Cardiac muscle cell (in vitro differentiated cells and primary cell): ENCODE results near the gene OSCP1. TPM values are rescaled to one million over a fixed set of nuclear protein-coding genes. Genes with fewer than 3 reads are reported as not detected.

Experiments
- DNase-seq, 2 donors: peaks; one replicate each; pipeline versions ENCODE4 v3.0.0 to v3.0.0-alpha.2; 2010 to 2017; ENCODE audit warnings: low read depth in 1 of 2, low spot score in 1 of 2
- H3K27ac ChIP-seq: fragments of 200-600 bp; sonication (generic); 2 replicates; pipeline ENCODE4 v1.5.1; 2016
- H3K27me3 ChIP-seq: fragments of 200-600 bp; sonication (generic); 2 replicates; pipeline ENCODE4 v1.6.0; 2016; ENCODE audit warnings: control low read depth
- H3K36me3 ChIP-seq: fragments of 200-600 bp; sonication (generic); 2 replicates; pipeline ENCODE4 v1.5.1; 2016; ENCODE audit warnings: control low read depth
- H3K4me1 ChIP-seq: fragments of 200-600 bp; sonication (generic); 2 replicates; pipeline ENCODE4 v1.8.1; 2017; ENCODE audit warnings: low read depth, mild to moderate bottlenecking, mixed run types
- H3K4me3 ChIP-seq: fragments of 200-600 bp; sonication (generic); 2 replicates; pipeline ENCODE4 v1.5.1; 2016; ENCODE audit warnings: mild to moderate bottlenecking
- H3K9me3 ChIP-seq: fragments of 200-600 bp; sonication (generic); 2 replicates; pipeline ENCODE4 v1.5.1; 2017; ENCODE audit warnings: low read depth, mild to moderate bottlenecking, control low read depth
- polyA plus RNA-seq: library from polyadenylated mRNA; unstranded; fragments of >200 nt; fragmentation: Nextera tagmentation; extraction: Ambion mirVana; gene quantifications from 2 replicates; pipeline ENCODE4 v1.2.1, GENCODE V29; 2016
- total RNA-seq: library from RNA; depleted of rRNA; stranded (reverse); fragments of >200 nt; gene quantifications from 2 replicates; pipeline ENCODE4 v1.2.3, GENCODE V29; 2016
- TF ChIP-seq, protein P1 (sequence below): IDR thresholded peaks from 2 replicates; pipeline ENCODE4 v1.5.1; 2012; ENCODE audit warnings: low read depth, mild to moderate bottlenecking, low read length

Gene OSCP1
- total and polyA plus RNA-seq, 2 experiments from 2014 or later: 18.5 to 19.5 TPM

DNA sequence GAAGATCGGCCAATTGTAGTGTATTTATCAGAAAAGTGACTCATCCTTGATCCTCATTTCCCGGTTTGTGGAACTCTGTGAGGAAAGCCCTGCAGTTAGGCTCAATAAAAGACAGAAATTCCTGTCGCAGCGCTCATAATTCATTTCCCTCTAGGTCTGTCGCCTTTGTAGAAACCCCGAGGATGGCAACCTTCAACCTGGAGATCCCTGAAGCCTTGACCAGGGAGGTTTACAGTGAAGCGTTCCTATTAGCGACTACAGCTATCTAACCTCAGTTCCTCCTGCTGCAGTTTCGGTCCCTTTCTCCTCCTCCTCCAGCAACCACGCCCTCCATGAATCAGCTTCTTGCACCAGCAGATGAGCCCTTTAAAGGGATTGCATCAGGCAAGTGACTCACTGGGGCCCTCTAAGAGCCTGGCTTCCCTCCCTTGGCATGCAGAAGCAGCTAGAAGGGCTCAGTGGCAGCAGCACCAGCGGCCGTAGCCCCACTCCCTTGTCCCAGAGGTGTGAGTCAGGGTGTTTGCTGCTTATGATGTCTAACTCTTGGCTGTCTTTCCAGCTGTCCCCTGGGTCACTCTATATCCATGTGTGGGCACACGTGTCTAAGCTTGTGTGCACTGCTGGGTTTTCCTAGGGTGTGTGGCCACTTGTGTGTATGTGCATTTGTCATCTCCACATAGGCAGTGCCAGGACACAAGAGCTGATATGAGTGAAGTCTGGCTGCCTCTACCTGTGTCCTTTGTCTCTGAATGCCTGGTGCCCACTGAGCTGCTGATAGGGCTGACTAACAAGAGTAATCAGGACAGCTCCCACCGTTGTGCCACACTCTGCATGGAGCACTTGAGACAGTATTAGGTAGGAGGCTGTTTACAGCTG is 63.7 kb downstream of the OSCP1 start:
- TF ChIP-seq, protein P1, sequence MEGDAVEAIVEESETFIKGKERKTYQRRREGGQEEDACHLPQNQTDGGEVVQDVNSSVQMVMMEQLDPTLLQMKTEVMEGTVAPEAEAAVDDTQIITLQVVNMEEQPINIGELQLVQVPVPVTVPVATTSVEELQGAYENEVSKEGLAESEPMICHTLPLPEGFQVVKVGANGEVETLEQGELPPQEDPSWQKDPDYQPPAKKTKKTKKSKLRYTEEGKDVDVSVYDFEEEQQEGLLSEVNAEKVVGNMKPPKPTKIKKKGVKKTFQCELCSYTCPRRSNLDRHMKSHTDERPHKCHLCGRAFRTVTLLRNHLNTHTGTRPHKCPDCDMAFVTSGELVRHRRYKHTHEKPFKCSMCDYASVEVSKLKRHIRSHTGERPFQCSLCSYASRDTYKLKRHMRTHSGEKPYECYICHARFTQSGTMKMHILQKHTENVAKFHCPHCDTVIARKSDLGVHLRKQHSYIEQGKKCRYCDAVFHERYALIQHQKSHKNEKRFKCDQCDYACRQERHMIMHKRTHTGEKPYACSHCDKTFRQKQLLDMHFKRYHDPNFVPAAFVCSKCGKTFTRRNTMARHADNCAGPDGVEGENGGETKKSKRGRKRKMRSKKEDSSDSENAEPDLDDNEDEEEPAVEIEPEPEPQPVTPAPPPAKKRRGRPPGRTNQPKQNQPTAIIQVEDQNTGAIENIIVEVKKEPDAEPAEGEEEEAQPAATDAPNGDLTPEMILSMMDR: no peak
- peak overlapping the region; percentile 26 for H3K4me3 ChIP-seq
- H3K4me1 ChIP-seq: peaks cover 17% of the 10 kb centered on the region
- peak overlapping the region; percentile 61 for H3K27ac ChIP-seq
- no peaks in the 10 kb centered on the region for H3K9me3 ChIP-seq
- peak; percentile 68 to 100 for DNase-seq
- peaks cover 2% of the 10 kb centered on the region for H3K36me3 ChIP-seq
- no peaks in the 10 kb centered on the region for H3K27me3 ChIP-seq

GRCh38 chr1:36385410-36386264 is 64.6 kb downstream of the OSCP1 start, which contains the start of gene STK40:
Gene STK40, minus strand, starts transcription at chr1:36385924. Its CDS starts 24,592 bp downstream, at chr1:36361332.
- peak; percentile 99 to 100 for DNase-seq
- Histone ChIP-seq H3K36me3 (no peaks in the 10 kb centered on the region), H3K9me3 (no peaks in the 10 kb centered on the region), H3K27ac (peak within 1 kb of the TSS; percentile 90), H3K4me1 (peaks cover 20% of the 10 kb centered on the region), H3K27me3 (no peaks in the 10 kb centered on the region), H3K4me3 (peak within 1 kb of the TSS; percentile 76)
- TF ChIP-seq, protein P1: no peak

- peak overlapping the region; percentile 90 for H3K27ac ChIP-seq
- peaks cover 22% of the 10 kb centered on the region for H3K4me1 ChIP-seq
- TF ChIP-seq, protein P1: no peak
- DNase-seq: peak; percentile 16 to 59
- no peaks in the 10 kb centered on the region for H3K36me3 ChIP-seq
- H3K27me3 ChIP-seq: no peaks in the 10 kb centered on the region
- H3K9me3 ChIP-seq: no peaks in the 10 kb centered on the region
- H3K4me3 ChIP-seq: peak overlapping the region; percentile 76
These were observed 65.5 kb downstream of the OSCP1 start for GRCh38 chr1:36384542-36385409.

- no peak for DNase-seq
- Histone ChIP-seq H3K27ac (no peak overlapping the region), H3K4me3 (no peak overlapping the region), H3K27me3 (no peaks in the 10 kb centered on the region), H3K4me1 (peaks cover 18% of the 10 kb centered on the region), H3K36me3 (no peaks in the 10 kb centered on the region), H3K9me3 (no peaks in the 10 kb centered on the region)
- TF ChIP-seq, protein P1: no peak
These were observed 67.0 kb downstream of the OSCP1 start for GRCh38 chr1:36383240-36383639.

DNA sequence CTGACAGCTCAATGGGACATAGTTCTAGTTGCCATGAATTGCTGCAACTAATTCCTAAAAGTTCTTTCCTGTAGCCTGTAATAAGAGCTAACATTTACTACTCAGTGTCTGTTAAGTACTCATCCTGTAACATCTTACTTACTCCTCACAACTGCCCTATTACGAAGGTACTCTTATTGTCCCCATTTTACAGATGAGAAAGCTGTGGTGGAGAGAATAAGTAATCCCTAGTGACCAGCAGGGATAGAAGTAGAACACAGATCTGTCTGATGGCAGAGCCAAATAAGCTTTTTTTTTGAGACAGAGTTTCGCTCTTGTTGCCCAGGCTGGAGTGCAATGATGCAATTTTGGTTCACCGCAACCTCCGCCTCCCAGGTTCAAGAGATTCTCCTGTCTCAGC is 67.6 kb downstream of the OSCP1 start:
- no peak for DNase-seq
- peaks cover 18% of the 10 kb centered on the region for H3K4me1 ChIP-seq
- no peaks in the 10 kb centered on the region for H3K27me3 ChIP-seq
- no peaks in the 10 kb centered on the region for H3K9me3 ChIP-seq
- H3K36me3 ChIP-seq: no peaks in the 10 kb centered on the region
- TF ChIP-seq, protein P1: no peak
- H3K27ac ChIP-seq: no peak overlapping the region
- no peak overlapping the region for H3K4me3 ChIP-seq
